Measurements from ENCODE around the gene ELFN1.

Gene ELFN1

DNA sequence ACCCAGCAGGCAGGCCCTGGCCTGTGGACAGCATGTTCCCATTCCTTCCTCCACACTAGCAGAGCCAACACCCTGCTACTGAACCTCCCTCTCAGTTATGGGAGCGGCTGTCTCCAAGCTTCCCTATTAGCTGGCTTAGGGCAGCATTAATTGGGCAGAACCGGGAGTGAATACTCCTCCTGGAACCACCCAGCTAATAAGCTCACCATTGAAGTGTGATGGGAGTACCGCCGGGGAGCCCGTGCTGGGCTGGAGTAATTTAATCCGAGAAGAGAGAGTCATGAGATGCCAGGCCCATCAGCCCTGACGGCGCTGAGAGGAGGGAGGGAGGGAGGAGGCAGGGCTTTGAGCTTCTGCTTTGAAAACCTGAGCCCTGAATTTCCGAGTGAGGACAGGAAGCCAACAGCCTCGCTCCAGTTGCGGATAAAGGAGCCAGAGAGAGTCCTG lies 31.8 kb upstream of the ELFN1 start:
- no peak for DNase-seq (ENCODE audit: extremely low read depth, low read depth)
- TF ChIP-seq, protein P1, sequence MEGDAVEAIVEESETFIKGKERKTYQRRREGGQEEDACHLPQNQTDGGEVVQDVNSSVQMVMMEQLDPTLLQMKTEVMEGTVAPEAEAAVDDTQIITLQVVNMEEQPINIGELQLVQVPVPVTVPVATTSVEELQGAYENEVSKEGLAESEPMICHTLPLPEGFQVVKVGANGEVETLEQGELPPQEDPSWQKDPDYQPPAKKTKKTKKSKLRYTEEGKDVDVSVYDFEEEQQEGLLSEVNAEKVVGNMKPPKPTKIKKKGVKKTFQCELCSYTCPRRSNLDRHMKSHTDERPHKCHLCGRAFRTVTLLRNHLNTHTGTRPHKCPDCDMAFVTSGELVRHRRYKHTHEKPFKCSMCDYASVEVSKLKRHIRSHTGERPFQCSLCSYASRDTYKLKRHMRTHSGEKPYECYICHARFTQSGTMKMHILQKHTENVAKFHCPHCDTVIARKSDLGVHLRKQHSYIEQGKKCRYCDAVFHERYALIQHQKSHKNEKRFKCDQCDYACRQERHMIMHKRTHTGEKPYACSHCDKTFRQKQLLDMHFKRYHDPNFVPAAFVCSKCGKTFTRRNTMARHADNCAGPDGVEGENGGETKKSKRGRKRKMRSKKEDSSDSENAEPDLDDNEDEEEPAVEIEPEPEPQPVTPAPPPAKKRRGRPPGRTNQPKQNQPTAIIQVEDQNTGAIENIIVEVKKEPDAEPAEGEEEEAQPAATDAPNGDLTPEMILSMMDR (IDR thresholded peaks at IDR 0.05; ENCODE audit: low read depth, low read length), result no peak

DNA sequence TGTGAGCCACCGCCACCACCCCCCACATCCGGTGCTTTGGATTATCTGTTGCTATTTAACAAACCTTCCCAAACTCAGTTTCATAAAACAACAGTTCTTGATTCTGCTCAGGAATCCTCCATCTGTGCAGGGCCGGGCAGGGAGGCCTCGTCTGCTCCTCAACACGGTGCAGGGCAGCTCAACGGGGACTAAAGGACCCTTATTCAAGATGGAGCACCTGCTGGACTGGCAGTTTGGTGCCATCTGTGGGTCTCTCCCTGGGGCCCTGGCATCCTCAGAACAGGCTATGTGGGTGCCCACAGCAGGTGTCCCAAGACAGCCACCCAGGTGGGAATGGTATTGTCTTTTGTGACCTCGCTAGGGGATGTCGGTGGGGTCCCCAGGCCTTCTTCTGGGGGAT lies 31.0 kb upstream of the ELFN1 start:
- no peak for DNase-seq (ENCODE audit: extremely low read depth, low read depth)
- TF ChIP-seq, protein P1 (IDR thresholded peaks at IDR 0.05; ENCODE audit: low read depth, low read length), result no peak

DNA sequence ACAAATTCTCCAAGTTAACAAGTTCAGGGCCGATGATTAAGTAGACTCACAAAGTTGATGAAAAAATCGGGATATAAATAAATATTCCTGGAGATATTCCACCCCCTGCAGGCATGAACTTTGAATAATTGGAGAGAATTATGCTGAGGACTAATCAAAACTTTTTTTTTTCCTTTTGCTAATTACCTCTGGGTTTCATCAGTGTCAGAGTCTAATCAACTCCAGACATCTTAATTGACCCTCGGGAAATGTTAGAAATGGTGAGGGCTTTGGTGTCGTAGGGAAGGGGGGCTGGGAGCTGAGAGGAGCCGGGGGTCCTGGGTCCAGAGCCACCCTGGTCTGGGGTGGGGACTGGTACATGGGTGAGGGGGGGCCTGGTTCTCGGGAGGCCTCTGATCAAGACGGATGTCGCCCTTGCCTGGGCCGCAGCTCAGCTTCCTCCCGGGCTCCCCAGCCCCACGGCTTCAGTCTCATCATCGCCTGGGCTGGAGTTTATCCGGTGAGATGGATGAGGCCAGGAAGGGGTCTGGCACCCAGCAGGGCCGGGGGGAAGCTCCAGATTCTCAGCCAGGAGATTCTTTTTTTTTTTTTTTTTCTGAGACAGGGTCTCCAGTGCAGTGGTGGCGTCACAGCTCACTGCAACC lies 30.4 kb upstream of the ELFN1 start:
- no peak for DNase-seq (ENCODE audit: extremely low read depth, low read depth)
- TF ChIP-seq, protein P1 (IDR thresholded peaks at IDR 0.05; ENCODE audit: low read depth, low read length), result no peak

DNA sequence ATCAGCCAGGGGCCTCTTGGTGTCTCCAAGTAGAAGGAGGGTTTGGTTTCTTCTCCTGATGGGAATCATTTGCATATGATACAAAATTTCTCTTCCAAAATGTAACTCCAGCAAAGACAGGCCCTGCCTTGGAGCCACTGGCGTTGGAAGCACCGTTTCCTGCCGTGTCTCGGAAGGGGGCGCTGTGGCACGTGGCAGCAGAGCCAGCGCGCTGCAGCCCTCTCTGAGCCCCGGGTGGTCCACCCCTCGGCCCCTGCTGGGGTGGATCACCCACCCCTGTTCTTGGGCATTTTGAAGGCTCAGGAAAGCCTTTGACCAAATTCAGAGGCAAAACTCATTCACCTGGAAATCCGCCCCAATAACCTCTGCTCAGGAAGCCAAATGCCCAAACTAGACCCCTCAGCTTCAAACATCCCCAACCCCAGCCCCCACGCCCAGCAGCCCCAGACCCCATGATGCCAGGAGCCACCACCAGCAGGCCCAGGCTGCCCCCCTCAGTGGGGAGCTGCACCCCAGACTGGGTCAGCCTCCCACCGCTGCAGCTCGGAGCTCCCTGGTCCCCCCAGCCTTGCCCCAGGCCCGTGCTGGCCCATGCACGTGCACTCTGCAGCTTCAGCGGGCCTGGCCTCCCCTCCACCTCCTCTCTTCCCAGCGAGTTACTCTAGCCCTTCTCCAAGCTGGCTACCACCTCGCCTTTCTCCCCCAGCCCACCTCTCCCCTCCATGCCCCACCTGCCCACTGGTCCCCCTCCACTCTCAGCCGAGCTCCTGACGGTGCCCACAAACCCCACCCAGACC lies 29.5 kb upstream of the ELFN1 start:
- no peak for DNase-seq (ENCODE audit: extremely low read depth, low read depth)

DNA sequence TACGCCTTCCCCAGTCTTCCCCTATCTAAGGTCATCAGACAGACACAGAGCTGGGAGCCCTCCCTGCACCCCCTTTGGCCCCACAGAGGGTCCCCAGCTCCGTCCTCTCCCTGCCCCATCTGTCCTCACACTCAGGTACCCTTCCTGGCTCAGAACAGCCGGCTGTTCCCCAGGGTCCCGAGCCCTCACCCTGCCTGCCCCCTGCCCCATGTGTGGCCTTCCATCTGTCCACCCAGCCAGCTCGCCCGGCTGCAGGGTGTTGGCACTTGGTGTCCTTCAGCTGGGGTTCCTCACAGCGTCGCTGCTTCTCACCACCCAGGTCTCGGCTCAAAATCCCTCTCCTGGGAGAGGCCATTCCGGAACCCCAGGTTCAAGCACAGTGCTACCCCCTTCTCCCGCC lies 28.9 kb upstream of the ELFN1 start:
- DNase-seq (ENCODE audit: extremely low read depth, low read depth), result no peak
- TF ChIP-seq, protein P1 (IDR thresholded peaks at IDR 0.05; ENCODE audit: low read depth, low read length), result no peak

More for the DNA sequence above, 29.5 kb upstream of the ELFN1 start:
- TF ChIP-seq, protein P1 (IDR thresholded peaks at IDR 0.05; ENCODE audit: low read depth, low read length), result peak; percentile 47

DNA sequence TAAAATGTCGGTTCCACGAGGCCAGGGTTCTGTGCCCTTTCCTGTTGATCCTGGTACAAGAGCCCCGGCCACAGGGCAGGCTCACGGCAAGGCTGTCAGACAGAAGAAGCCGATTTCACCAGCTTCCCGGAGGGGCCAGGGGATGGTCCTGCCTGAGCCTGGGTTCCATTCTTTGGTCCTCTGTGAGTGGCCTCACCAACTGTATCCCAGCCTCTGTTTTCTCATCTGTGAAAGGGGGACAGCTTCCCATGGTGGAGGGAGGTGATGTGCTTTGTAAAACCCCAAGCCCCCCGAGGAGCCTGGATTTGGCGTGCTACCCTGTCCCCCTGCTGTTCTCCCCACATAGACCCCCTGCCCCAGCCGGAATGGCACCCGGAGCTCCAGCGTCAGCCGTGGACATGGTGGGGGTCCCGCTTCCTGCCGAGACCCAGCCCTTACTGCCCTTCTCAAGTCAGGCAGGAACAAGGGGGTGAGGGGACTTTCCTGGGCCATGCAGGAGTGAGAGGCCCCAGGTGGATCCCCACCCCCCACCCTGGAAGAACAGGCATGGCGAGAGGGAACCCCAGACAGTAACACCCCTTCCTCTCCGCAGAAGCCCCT lies 28.3 kb upstream of the ELFN1 start:
- TF ChIP-seq, protein P1 (IDR thresholded peaks at IDR 0.05; ENCODE audit: low read depth, low read length), result no peak
- DNase-seq (ENCODE audit: extremely low read depth, low read depth), result no peak

DNA sequence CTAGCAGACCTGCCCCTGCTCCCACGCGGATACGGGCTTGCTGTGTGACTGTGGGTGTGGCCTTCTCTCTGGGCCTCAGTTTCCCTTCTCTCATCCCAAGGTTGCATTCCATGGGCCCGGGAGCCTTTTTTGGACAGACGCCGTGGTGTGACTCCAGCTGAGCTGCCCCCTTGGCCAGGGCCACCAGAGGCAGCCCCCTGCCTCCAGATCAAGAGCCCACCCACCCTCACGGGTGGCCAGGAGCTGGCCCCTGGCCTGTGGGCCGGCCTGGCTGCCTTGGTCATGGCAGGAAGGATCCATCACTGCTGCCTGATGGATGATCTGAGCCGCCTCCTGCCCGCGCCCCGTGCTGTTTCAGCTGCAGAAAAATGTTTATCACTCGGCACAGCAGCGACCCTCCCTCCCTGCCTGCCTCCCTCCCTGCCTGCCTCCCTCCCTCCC lies 27.8 kb upstream of the ELFN1 start:
- DNase-seq (ENCODE audit: extremely low read depth, low read depth), result no peak
- TF ChIP-seq, protein P1 (IDR thresholded peaks at IDR 0.05; ENCODE audit: low read depth, low read length), result no peak

Data from AG09319 (cell line).